Erythroblast (primary cell): ENCODE results near the gene NEDD4L.

ENCODE experiments used
- GATA1 ChIP-seq: IDR thresholded peaks from 2 replicates; pipeline ENCODE4 v1.6.1; 2011; ENCODE audit warnings: low read depth, mild to moderate bottlenecking, control low read depth, low read length, moderate library complexity
- POLR2A ChIP-seq: IDR thresholded peaks from 2 replicates; pipeline ENCODE4 v1.6.1; 2011; ENCODE audit warnings: mild to moderate bottlenecking, low read length

GRCh38 chr18:58359620-58360019 lies 315.6 kb downstream of the NEDD4L start:
- no peak for TF ChIP-seq POLR2A
- TF ChIP-seq GATA1: no peak
